GM23248 (cell line): ENCODE measurements around the gene KMT5B. TPM values are rescaled to one million over a fixed set of nuclear protein-coding genes. Genes with fewer than 3 reads are reported as not detected.
A peak's percentile ranks its signal among the peaks of the same experiment; 100 is the strongest.

Experiments
- DNase-seq: peaks from one replicate; pipeline ENCODE4 v3.0.0-alpha.2; 2015
- H2AFZ ChIP-seq: fragments of 200-600 bp; sonication (generic); 2 replicates; pipeline ENCODE4 v1.6.1; 2016; ENCODE audit warnings: antibody characterized with exemption
- H3F3A ChIP-seq: fragments of 200-600 bp; sonication (generic); 2 replicates; pipeline ENCODE4 v1.6.1; 2016; ENCODE audit warnings: mild to moderate bottlenecking, antibody characterized with exemption, mixed run types; ENCODE audit not compliant: insufficient read depth
- H3K27ac ChIP-seq: fragments of 200-600 bp; sonication (generic); 2 replicates; pipeline ENCODE4 v1.5.1; 2016; ENCODE audit warnings: mild to moderate bottlenecking
- H3K27me3 ChIP-seq: fragments of 200-600 bp; sonication (generic); replicated peaks from 2 replicates; pipeline ENCODE4 v1.6.1; 2016; ENCODE audit warnings: mild to moderate bottlenecking; ENCODE audit not compliant: insufficient read depth
- H3K36me3 ChIP-seq: fragments of 200-600 bp; sonication (generic); 2 replicates; pipeline ENCODE4 v1.6.1; 2016; ENCODE audit warnings: low read depth, mild to moderate bottlenecking
- H3K4me1 ChIP-seq: fragments of 200-600 bp; sonication (generic); 2 replicates; pipeline ENCODE4 v1.6.1; 2016; ENCODE audit warnings: mild to moderate bottlenecking; ENCODE audit not compliant: insufficient read depth
- H3K4me2 ChIP-seq: fragments of 200-600 bp; sonication (generic); one replicate; pipeline ENCODE4 v1.6.1; 2016; ENCODE audit warnings: mild to moderate bottlenecking; ENCODE audit not compliant: unreplicated experiment
- H3K4me3 ChIP-seq: fragments of 200-600 bp; sonication (generic); 2 replicates; pipeline ENCODE4 v1.5.1; 2016; ENCODE audit warnings: mild to moderate bottlenecking
- H3K79me2 ChIP-seq: fragments of 200-600 bp; sonication (generic); 2 replicates; pipeline ENCODE4 v1.6.1; 2016; ENCODE audit warnings: mild to moderate bottlenecking; ENCODE audit not compliant: insufficient read depth
- H3K9ac ChIP-seq: fragments of 200-600 bp; sonication (generic); 2 replicates; pipeline ENCODE4 v1.6.1; 2016; ENCODE audit warnings: mild to moderate bottlenecking
- H3K9me2 ChIP-seq: fragments of 200-600 bp; sonication (generic); 2 replicates; pipeline ENCODE4 v1.6.1; 2016; ENCODE audit warnings: mixed run types, mild to moderate bottlenecking, moderate library complexity; ENCODE audit not compliant: insufficient read depth
- H3K9me3 ChIP-seq: fragments of 200-600 bp; sonication (generic); one replicate; pipeline ENCODE4 v1.6.1; 2017; ENCODE audit warnings: low read depth
- H4K20me1 ChIP-seq: fragments of 200-600 bp; sonication (generic); 2 replicates; pipeline ENCODE4 v1.6.0; 2016; ENCODE audit not compliant: insufficient read depth
- EZH2 ChIP-seq: fragments of 200-600 bp; sonication (generic); IDR thresholded peaks from 2 replicates; pipeline ENCODE4 v1.6.1; 2018; ENCODE audit warnings: antibody characterized with exemption, mild to moderate bottlenecking; ENCODE audit not compliant: insufficient read depth, poor library complexity, severe bottlenecking
- EZH2phosphoT487 ChIP-seq: fragments of 200-600 bp; sonication (generic); IDR thresholded peaks from 2 replicates; pipeline ENCODE4 v1.6.1; 2018; ENCODE audit warnings: antibody characterized with exemption, moderate library complexity, mild to moderate bottlenecking, low read depth; ENCODE audit not compliant: insufficient read depth
- WGBS, 2 experiments: methylation state at CpG; one replicate each; pipeline ENCODE4 v1.1.6; 2015 to 2017; ENCODE audit warnings: low lambda C conversion rate in 2 of 2, low coverage in 1 of 2; ENCODE audit errors: missing lambda C conversion rate in 2 of 2; 5-methylcytosine and 5-hydroxymethylcytosine counted together
- in situ Hi-C: fragments of 300-500 bp; cut with MboI; formaldehyde crosslinking; loops from 2 replicates; pipeline ENCODE4 v1.15.0; 2020
- polyA plus RNA-seq: library from polyadenylated mRNA; unstranded; fragments of >200 nt; fragmentation: Nextera tagmentation; extraction: Ambion mirVana; gene quantifications from 2 replicates; pipeline ENCODE4 v1.2.1, GENCODE V29; 2016
- total RNA-seq: library from RNA; depleted of rRNA; stranded (reverse); fragments of >200 nt; shearing (Covaris generic); gene quantifications from 2 replicates; pipeline ENCODE4 v1.2.3, GENCODE V29; 2014

The KMT5B gene
- total and polyA plus RNA-seq, 2 experiments from 2014 or later = 17.7 to 22.9 TPM

GRCh38 chr11:68215087-68215445 lies 2.0 kb upstream of the KMT5B start:
- peaks cover 9% of the 10 kb centered on the region; the same call in 1 of the 2 replicates for H3K27me3 ChIP-seq
- H3K4me3 ChIP-seq = no peak overlapping the region
- H3F3A ChIP-seq = no peaks in the 10 kb centered on the region; the same call in 1 of the 2 replicates
- peaks cover 25% of the 10 kb centered on the region for H3K79me2 ChIP-seq
- H3K9me2 ChIP-seq = no peaks in the 10 kb centered on the region
- H3K9ac ChIP-seq = no peak overlapping the region
- in situ Hi-C loops = no loop called here
- H3K9me3 ChIP-seq = no peaks in the 10 kb centered on the region
- H3K27ac ChIP-seq = no peak overlapping the region
- 57 to 64% methylated on average over 15 of the region's 15 CpGs for WGBS, 2 experiments
- TF ChIP-seq EZH2phosphoT487 = no peak
- TF ChIP-seq EZH2 = no peak
- DNase-seq = no peak
- peaks cover 13% of the 10 kb centered on the region for H3K4me1 ChIP-seq
- H3K36me3 ChIP-seq = no peaks in the 10 kb centered on the region
- H4K20me1 ChIP-seq = peaks cover 14% of the 10 kb centered on the region; the same call in 1 of the 2 replicates
- no peak overlapping the region for H3K4me2 ChIP-seq
- H2AFZ ChIP-seq = no peak overlapping the region

- Histone ChIP-seq H3K4me2 (peak overlapping the region; percentile 85), H3K27me3 (peaks cover 3% of the 10 kb centered on the region; the same call in 1 of the 2 replicates), H3K4me1 (peaks cover 14% of the 10 kb centered on the region), H3K36me3 (no peaks in the 10 kb centered on the region), H3K79me2 (peaks cover 32% of the 10 kb centered on the region), H3K9me2 (no peaks in the 10 kb centered on the region), H3K9ac (peak overlapping the region; percentile 94), H3K27ac (peak overlapping the region; percentile 95), H4K20me1 (peaks cover 21% of the 10 kb centered on the region), H3F3A (peaks cover under 1% of the 10 kb centered on the region; the same call in 1 of the 2 replicates), H3K4me3 (peak overlapping the region; percentile 91), H2AFZ (peak overlapping the region; percentile 95), H3K9me3 (no peaks in the 10 kb centered on the region)
- peak; percentile 48 for DNase-seq
- TF ChIP-seq EZH2phosphoT487 = no peak
- in situ Hi-C loops = no loop called here
- WGBS, 2 experiments = 14 to 18% methylated on average over 47 to 53 of the region's 58 CpGs
Measured at GRCh38 chr11:68214173-68215086, 1.3 kb upstream of the KMT5B start.

GRCh38 chr11:68213555-68214172 lies 568 bp upstream of the KMT5B start:
- in situ Hi-C loops = no loop called here
- Histone ChIP-seq H3K27ac (peak overlapping the region; percentile 95), H3K9ac (peak overlapping the region; percentile 94), H3K9me3 (no peaks in the 10 kb centered on the region), H3K9me2 (no peaks in the 10 kb centered on the region), H3K36me3 (no peaks in the 10 kb centered on the region), H3F3A (peaks cover 8% of the 10 kb centered on the region; the same call in 1 of the 2 replicates), H3K4me2 (peak overlapping the region; percentile 85), H3K4me3 (peak overlapping the region; percentile 91), H3K27me3 (peaks cover 3% of the 10 kb centered on the region; the same call in 1 of the 2 replicates), H2AFZ (peak overlapping the region; percentile 95), H3K4me1 (peaks cover 20% of the 10 kb centered on the region), H4K20me1 (peaks cover 26% of the 10 kb centered on the region), H3K79me2 (peaks cover 39% of the 10 kb centered on the region)
- DNase-seq = peak; percentile 97
- TF ChIP-seq EZH2 = no peak
- no peak for TF ChIP-seq EZH2phosphoT487
- 1% methylated on average over 48 to 59 of the region's 90 CpGs for WGBS, 2 experiments

GRCh38 chr11:68212421-68213134 lies 518 bp downstream of the KMT5B start:
- whole genome bisulfite sequencing, 2 experiments = 1 to 5% methylated on average over 17 to 37 of the region's 80 CpGs
- H3K9me3 ChIP-seq = no peaks in the 10 kb centered on the region
- H3K27me3 ChIP-seq = peaks cover 3% of the 10 kb centered on the region; the same call in 1 of the 2 replicates
- H3K9ac ChIP-seq = peak overlapping the region; percentile 94
- peak overlapping the region; percentile 95 for H3K27ac ChIP-seq
- peak; percentile 93 for DNase-seq
- peak overlapping the region; percentile 100 for H3K4me3 ChIP-seq
- H4K20me1 ChIP-seq = peaks cover 28% of the 10 kb centered on the region
- peak overlapping the region; percentile 72 for H2AFZ ChIP-seq
- H3K36me3 ChIP-seq = no peaks in the 10 kb centered on the region
- TF ChIP-seq EZH2 (no peak), EZH2phosphoT487 (no peak)
- H3F3A ChIP-seq = peaks cover 9% of the 10 kb centered on the region; the same call in 1 of the 2 replicates
- in situ Hi-C loops = no loop called here
- H3K4me2 ChIP-seq = peak overlapping the region; percentile 93
- H3K9me2 ChIP-seq = no peaks in the 10 kb centered on the region
- H3K79me2 ChIP-seq = peaks cover 50% of the 10 kb centered on the region
- H3K4me1 ChIP-seq = peaks cover 20% of the 10 kb centered on the region
